ENCODE results near the gene SPTBN5. TPM values are rescaled to one million over a fixed set of nuclear protein-coding genes. Genes with fewer than 3 reads are reported as not detected.

SPTBN5 gene
- total RNA-seq, 8 experiments from 2014 or later, result 0.18 to 2.3 (median 0.72) TPM

- no peak overlapping the region for H3K27ac ChIP-seq
- ATAC-seq (replicated peaks in 6 of 8), result peak in 1 of 8 experiments; percentile 8
- in situ Hi-C loops (cut with MboI; ENCODE audit: low pct_unique_long_range_greater_than_20kb in 2 of 9, low sequenced_read_pairs in 9 of 9, unreplicated experiment in 9 of 9), result no loop called here
These were observed 43.2 kb downstream of the SPTBN5 start for GRCh38 chr15:41850482-41851166.

GRCh38 chr15:41849861-41850260 is 44.0 kb downstream of the SPTBN5 start:
- peak in 3 of 8 experiments; percentile 41 to 71 (median 66) for ATAC-seq (replicated peaks in 6 of 8)
- in situ Hi-C loops (cut with MboI; ENCODE audit: low pct_unique_long_range_greater_than_20kb in 2 of 9, low sequenced_read_pairs in 9 of 9, unreplicated experiment in 9 of 9), result no loop called here
- Histone ChIP-seq H3K27ac (no peak overlapping the region), H3K4me3 (no peak overlapping the region), H3K4me1 (replicated peaks in 1 of 2) (peaks cover 1 to 9% of the 10 kb centered on the region in 2 donors)
- 18 to 80% (median 75%) methylated on average over 1 to 4 of the region's 8 CpGs; no CpG with 5 or more reads in 4 of the 10 experiments for WGBS, 10 experiments

More at GRCh38 chr15:41850482-41851166, 43.2 kb downstream of the SPTBN5 start:
- H3K4me3 ChIP-seq, result no peak overlapping the region
- H3K4me1 ChIP-seq (replicated peaks in 1 of 2), result peaks cover 9 to 17% of the 10 kb centered on the region in 2 donors
- WGBS, 10 experiments, result 60 to 100% (median 91%) methylated on average over 1 to 6 of the region's 16 CpGs; no CpG with 5 or more reads in 2 of the 10 experiments

GRCh38 chr15:41849204-41849603 is 44.6 kb downstream of the SPTBN5 start:
- ATAC-seq (replicated peaks in 6 of 8), result no peak
- in situ Hi-C loops (cut with MboI; ENCODE audit: low pct_unique_long_range_greater_than_20kb in 2 of 9, low sequenced_read_pairs in 9 of 9, unreplicated experiment in 9 of 9), result no loop called here
- 80 to 100% (median 95%) methylated on average over 1 to 2 of the region's 6 CpGs; no CpG with 5 or more reads in 6 of the 10 experiments for WGBS, 10 experiments

GRCh38 chr15:41848631-41849030 is 45.2 kb downstream of the SPTBN5 start:
- Histone ChIP-seq H3K4me3 (no peak overlapping the region), H3K4me1 (replicated peaks in 1 of 2) (no peaks in the 10 kb centered on the region), H3K27ac (no peak overlapping the region)
- in situ Hi-C loops (cut with MboI; ENCODE audit: low pct_unique_long_range_greater_than_20kb in 2 of 9, low sequenced_read_pairs in 9 of 9, unreplicated experiment in 9 of 9), result no loop called here
- ATAC-seq (replicated peaks in 6 of 8), result no peak
- 57 to 100% (median 90%) methylated on average over 1 to 2 of the region's 10 CpGs; no CpG with 5 or more reads in 4 of the 10 experiments for WGBS, 10 experiments

More at GRCh38 chr15:41849204-41849603, 44.6 kb downstream of the SPTBN5 start:
- peaks cover 0 to 3% of the 10 kb centered on the region in 2 donors for H3K4me1 ChIP-seq (replicated peaks in 1 of 2)
- H3K27ac ChIP-seq, result no peak overlapping the region
- H3K4me3 ChIP-seq, result no peak overlapping the region

GRCh38 chr15:41847981-41848380 is 45.9 kb downstream of the SPTBN5 start:
- H3K4me1 ChIP-seq (replicated peaks in 1 of 2), result no peaks in the 10 kb centered on the region
- in situ Hi-C loops (cut with MboI; ENCODE audit: low pct_unique_long_range_greater_than_20kb in 2 of 9, low sequenced_read_pairs in 9 of 9, unreplicated experiment in 9 of 9), result no loop called here
- H3K4me3 ChIP-seq, result no peak overlapping the region
- no peak for ATAC-seq (replicated peaks in 6 of 8)
- H3K27ac ChIP-seq, result no peak overlapping the region
- WGBS, 10 experiments, result 90 to 100% (median 92%) methylated on average over 1 to 5 of the region's 9 CpGs; no CpG with 5 or more reads in 7 of the 10 experiments

- H3K27ac ChIP-seq, result no peak overlapping the region
- in situ Hi-C loops (cut with MboI; ENCODE audit: low pct_unique_long_range_greater_than_20kb in 2 of 9, low sequenced_read_pairs in 9 of 9, unreplicated experiment in 9 of 9), result no loop called here
- no peaks in the 10 kb centered on the region for H3K4me1 ChIP-seq (replicated peaks in 1 of 2)
- no peak for ATAC-seq (replicated peaks in 6 of 8)
- WGBS, 10 experiments, result 80% methylated on average over 1 of the region's 14 CpGs; no CpG with 5 or more reads in 9 of the 10 experiments
- no peak overlapping the region for H3K4me3 ChIP-seq
These were observed 46.6 kb downstream of the SPTBN5 start for GRCh38 chr15:41847206-41847605.

GRCh38 chr15:41844814-41845213 is 49.0 kb downstream of the SPTBN5 start:
- H3K4me1 ChIP-seq (replicated peaks in 1 of 2), result no peaks in the 10 kb centered on the region
- no peak overlapping the region for H3K27ac ChIP-seq
- ATAC-seq (replicated peaks in 6 of 8), result no peak
- in situ Hi-C loops (cut with MboI; ENCODE audit: low pct_unique_long_range_greater_than_20kb in 2 of 9, low sequenced_read_pairs in 9 of 9, unreplicated experiment in 9 of 9), result no loop called here
- 50 to 100% (median 100%) methylated on average over 1 to 2 of the region's 12 CpGs; no CpG with 5 or more reads in 7 of the 10 experiments for WGBS, 10 experiments
- no peak overlapping the region for H3K4me3 ChIP-seq

GRCh38 chr15:41843571-41843970 is 50.3 kb downstream of the SPTBN5 start:
- WGBS, 10 experiments, result 96 to 100% (median 100%) methylated on average over 1 to 5 of the region's 10 CpGs; no CpG with 5 or more reads in 7 of the 10 experiments
- H3K4me3 ChIP-seq, result no peak overlapping the region
- in situ Hi-C loops (cut with MboI; ENCODE audit: low pct_unique_long_range_greater_than_20kb in 2 of 9, low sequenced_read_pairs in 9 of 9, unreplicated experiment in 9 of 9), result no loop called here
- H3K4me1 ChIP-seq (replicated peaks in 1 of 2), result no peaks in the 10 kb centered on the region
- H3K27ac ChIP-seq, result no peak overlapping the region
- ATAC-seq (replicated peaks in 6 of 8), result no peak

GRCh38 chr15:41842229-41842628 is 51.6 kb downstream of the SPTBN5 start:
- WGBS, 10 experiments, result 0 to 78% (median 40%) methylated on average over 1 to 7 of the region's 12 CpGs; no CpG with 5 or more reads in 7 of the 10 experiments
- ATAC-seq (replicated peaks in 6 of 8), result peak in 1 of 8 experiments; percentile 28

GRCh38 chr15:41841131-41841530 is 52.7 kb downstream of the SPTBN5 start:
- 100% methylated on average over 1 of the region's 10 CpGs; no CpG with 5 or more reads in 9 of the 10 experiments for WGBS, 10 experiments
- Histone ChIP-seq H3K4me1 (replicated peaks in 1 of 2) (no peaks in the 10 kb centered on the region), H3K27ac (no peak overlapping the region), H3K4me3 (no peak overlapping the region)
- ATAC-seq (replicated peaks in 6 of 8), result no peak
- in situ Hi-C loops (cut with MboI; ENCODE audit: low pct_unique_long_range_greater_than_20kb in 2 of 9, low sequenced_read_pairs in 9 of 9, unreplicated experiment in 9 of 9), result no loop called here

More at GRCh38 chr15:41842229-41842628, 51.6 kb downstream of the SPTBN5 start:
- in situ Hi-C loops (cut with MboI; ENCODE audit: low pct_unique_long_range_greater_than_20kb in 2 of 9, low sequenced_read_pairs in 9 of 9, unreplicated experiment in 9 of 9), result no loop called here
- Histone ChIP-seq H3K4me1 (replicated peaks in 1 of 2) (no peaks in the 10 kb centered on the region), H3K27ac (no peak overlapping the region), H3K4me3 (no peak overlapping the region)

- ATAC-seq (replicated peaks in 6 of 8), result no peak
- in situ Hi-C loops (cut with MboI; ENCODE audit: low pct_unique_long_range_greater_than_20kb in 2 of 9, low sequenced_read_pairs in 9 of 9, unreplicated experiment in 9 of 9), result no loop called here
- Histone ChIP-seq H3K4me3 (no peak overlapping the region), H3K27ac (no peak overlapping the region), H3K4me1 (replicated peaks in 1 of 2) (no peaks in the 10 kb centered on the region)
- 67 to 100% (median 100%) methylated on average over 1 to 5 of the region's 15 CpGs; no CpG with 5 or more reads in 3 of the 10 experiments for WGBS, 10 experiments
These were observed 53.2 kb downstream of the SPTBN5 start for GRCh38 chr15:41840673-41841072.

GRCh38 chr15:41839781-41840491 is 53.9 kb downstream of the SPTBN5 start:
- Histone ChIP-seq H3K4me1 (replicated peaks in 1 of 2) (no peaks in the 10 kb centered on the region), H3K27ac (no peak overlapping the region), H3K4me3 (no peak overlapping the region)
- in situ Hi-C loops (cut with MboI; ENCODE audit: low pct_unique_long_range_greater_than_20kb in 2 of 9, low sequenced_read_pairs in 9 of 9, unreplicated experiment in 9 of 9), result no loop called here
- ATAC-seq (replicated peaks in 6 of 8), result peak in 1 of 8 experiments; percentile 9
- WGBS, 10 experiments, result 80 to 87% (median 87%) methylated on average over 1 to 4 of the region's 16 CpGs; no CpG with 5 or more reads in 7 of the 10 experiments

GRCh38 chr15:41838400-41838897 is 55.4 kb downstream of the SPTBN5 start, which contains the start of gene PLA2G4B:
Gene PLA2G4B, plus strand, starts transcription at chr15:41838847. Its CDS starts 67 bp downstream, at chr15:41838914.
- Histone ChIP-seq H3K27ac (no peak within 1 kb of the TSS), H3K4me1 (replicated peaks in 1 of 2) (no peaks in the 10 kb centered on the region), H3K4me3 (no peak within 1 kb of the TSS)
- in situ Hi-C loops (cut with MboI; ENCODE audit: low pct_unique_long_range_greater_than_20kb in 2 of 9, low sequenced_read_pairs in 9 of 9, unreplicated experiment in 9 of 9), result no loop called here
- no peak for ATAC-seq (replicated peaks in 6 of 8)
- 83 to 95% (median 90%) methylated on average over 2 to 4 of the region's 6 CpGs; no CpG with 5 or more reads in 7 of the 10 experiments for WGBS, 10 experiments
